ENCODE data around the gene ENPP4. TPM values are rescaled to one million over a fixed set of nuclear protein-coding genes. Genes with fewer than 3 reads are reported as not detected.

ENPP4 gene
- total RNA-seq, 1 donor from 2014 or later: 4.4 TPM

DNA sequence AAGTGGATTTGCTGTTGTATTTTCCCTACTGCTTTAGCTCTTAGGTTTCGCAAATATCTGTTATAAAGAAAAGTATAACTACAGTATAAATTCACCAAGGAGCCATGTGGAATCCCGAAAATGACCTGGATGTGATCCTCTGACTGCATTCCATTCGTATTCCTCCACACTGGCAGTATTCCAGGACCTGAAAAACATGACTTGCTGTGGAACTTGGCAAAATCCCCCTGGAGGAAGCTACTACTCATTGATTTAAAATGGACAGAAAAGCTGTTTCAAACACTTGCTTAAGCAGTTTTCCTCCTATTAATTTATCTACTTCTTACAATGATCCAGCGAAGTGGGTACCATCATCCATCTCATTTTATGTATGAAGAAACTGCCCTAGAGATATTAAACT, 54.3 kb downstream of the ENPP4 start:
- no peaks in the 10 kb centered on the region for H3K36me3 ChIP-seq
- intact Hi-C loops (cut with DNase I): no loop called here
- H3K4me1 ChIP-seq: no peaks in the 10 kb centered on the region
- H3K27me3 ChIP-seq: no peaks in the 10 kb centered on the region
- no peak overlapping the region for H3K4me3 ChIP-seq
- H3K9me3 ChIP-seq: no peaks in the 10 kb centered on the region
- TF ChIP-seq POLR2AphosphoS5 (IDR thresholded peaks at IDR 0.05; ENCODE audit: insufficient read depth in 1 of 2, low read depth in 1 of 2): no peak
- TF ChIP-seq POLR2A (IDR thresholded peaks at IDR 0.05): no peak
- TF ChIP-seq, protein P1, sequence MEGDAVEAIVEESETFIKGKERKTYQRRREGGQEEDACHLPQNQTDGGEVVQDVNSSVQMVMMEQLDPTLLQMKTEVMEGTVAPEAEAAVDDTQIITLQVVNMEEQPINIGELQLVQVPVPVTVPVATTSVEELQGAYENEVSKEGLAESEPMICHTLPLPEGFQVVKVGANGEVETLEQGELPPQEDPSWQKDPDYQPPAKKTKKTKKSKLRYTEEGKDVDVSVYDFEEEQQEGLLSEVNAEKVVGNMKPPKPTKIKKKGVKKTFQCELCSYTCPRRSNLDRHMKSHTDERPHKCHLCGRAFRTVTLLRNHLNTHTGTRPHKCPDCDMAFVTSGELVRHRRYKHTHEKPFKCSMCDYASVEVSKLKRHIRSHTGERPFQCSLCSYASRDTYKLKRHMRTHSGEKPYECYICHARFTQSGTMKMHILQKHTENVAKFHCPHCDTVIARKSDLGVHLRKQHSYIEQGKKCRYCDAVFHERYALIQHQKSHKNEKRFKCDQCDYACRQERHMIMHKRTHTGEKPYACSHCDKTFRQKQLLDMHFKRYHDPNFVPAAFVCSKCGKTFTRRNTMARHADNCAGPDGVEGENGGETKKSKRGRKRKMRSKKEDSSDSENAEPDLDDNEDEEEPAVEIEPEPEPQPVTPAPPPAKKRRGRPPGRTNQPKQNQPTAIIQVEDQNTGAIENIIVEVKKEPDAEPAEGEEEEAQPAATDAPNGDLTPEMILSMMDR (IDR thresholded peaks at IDR 0.05): no peak
- DNase-seq (ENCODE audit: extremely low spot score in 2 of 2): no peak
- H3K27ac ChIP-seq: no peak overlapping the region

DNA sequence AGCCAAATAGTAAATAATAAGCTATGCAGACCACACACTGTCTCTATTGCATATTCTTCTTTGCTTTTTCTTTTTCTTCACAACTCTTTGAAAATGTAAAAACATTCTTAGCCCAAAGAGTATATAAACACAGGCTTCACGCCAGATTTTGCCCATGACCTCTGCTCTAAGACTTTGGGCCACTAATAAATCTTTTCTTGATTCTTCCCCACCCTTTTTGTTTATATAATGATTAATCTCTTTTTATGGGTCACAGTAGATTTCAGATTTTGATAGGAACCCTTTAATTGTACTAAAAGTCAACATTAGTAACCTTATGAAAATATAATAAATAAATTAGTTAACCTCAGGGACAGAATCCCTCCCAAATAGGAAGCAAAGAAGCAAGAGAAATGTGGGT, 56.8 kb downstream of the ENPP4 start:
- Histone ChIP-seq H3K9me3 (no peaks in the 10 kb centered on the region), H3K4me3 (no peak overlapping the region), H3K27me3 (no peaks in the 10 kb centered on the region), H3K4me1 (no peaks in the 10 kb centered on the region), H3K27ac (no peak overlapping the region), H3K36me3 (no peaks in the 10 kb centered on the region)
- TF ChIP-seq, protein P1 (IDR thresholded peaks at IDR 0.05): no peak
- TF ChIP-seq POLR2AphosphoS5 (IDR thresholded peaks at IDR 0.05; ENCODE audit: insufficient read depth in 1 of 2, low read depth in 1 of 2): no peak
- DNase-seq (ENCODE audit: extremely low spot score in 2 of 2): no peak
- intact Hi-C loops (cut with DNase I): no loop called here

DNA sequence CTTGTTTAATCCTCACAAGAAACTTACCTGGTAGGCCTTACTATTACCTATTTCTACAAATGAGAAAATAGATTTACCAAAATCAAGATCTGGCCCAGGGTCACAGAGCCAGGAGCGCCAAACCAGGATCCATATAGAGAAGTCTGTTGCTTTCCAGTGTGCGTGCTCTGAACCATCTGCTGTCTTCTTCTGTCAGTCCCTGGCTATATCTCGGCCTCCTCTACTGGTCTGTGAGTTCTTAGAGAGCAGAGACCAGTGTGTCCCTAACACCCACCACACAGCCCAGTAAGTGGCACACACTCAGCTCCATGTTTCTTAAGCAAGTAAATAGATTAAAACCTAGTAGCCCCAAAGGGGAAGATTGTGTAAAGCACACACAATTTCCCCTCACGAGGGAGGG, 59.9 kb downstream of the ENPP4 start:
- Histone ChIP-seq H3K27ac (no peak overlapping the region), H3K9me3 (no peaks in the 10 kb centered on the region), H3K4me1 (no peaks in the 10 kb centered on the region), H3K36me3 (no peaks in the 10 kb centered on the region), H3K27me3 (no peaks in the 10 kb centered on the region), H3K4me3 (no peak overlapping the region)
- intact Hi-C loops (cut with DNase I): no loop called here
- TF ChIP-seq, protein P1 (IDR thresholded peaks at IDR 0.05): no peak
- TF ChIP-seq POLR2A (IDR thresholded peaks at IDR 0.05) (no peak), POLR2AphosphoS5 (IDR thresholded peaks at IDR 0.05; ENCODE audit: insufficient read depth in 1 of 2, low read depth in 1 of 2) (no peak)
- no peak for DNase-seq (ENCODE audit: extremely low spot score in 2 of 2)

DNA sequence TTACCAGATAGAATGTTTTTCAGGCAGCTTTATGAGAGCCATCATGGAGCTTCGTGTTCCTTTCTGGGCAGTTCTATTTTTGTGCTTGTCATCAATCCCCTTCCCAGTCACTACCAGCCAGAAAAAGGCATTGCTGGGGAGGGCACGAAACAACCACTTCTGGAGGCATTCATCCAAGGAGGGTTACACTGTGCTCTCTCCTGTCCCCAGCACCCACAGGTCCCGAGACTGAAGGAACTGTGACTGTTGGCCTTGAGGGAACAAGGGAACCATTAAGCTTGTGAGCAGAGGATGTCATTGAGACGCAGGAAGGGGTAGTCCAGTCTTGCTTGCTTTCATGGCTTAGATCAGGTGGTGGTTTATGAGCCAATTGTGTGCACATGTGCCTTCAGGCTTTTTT, 61.1 kb downstream of the ENPP4 start:
- TF ChIP-seq, protein P1 (IDR thresholded peaks at IDR 0.05): no peak
- TF ChIP-seq POLR2AphosphoS5 (IDR thresholded peaks at IDR 0.05; ENCODE audit: insufficient read depth in 1 of 2, low read depth in 1 of 2) (no peak), POLR2A (IDR thresholded peaks at IDR 0.05) (no peak)
- H3K27me3 ChIP-seq: no peaks in the 10 kb centered on the region
- DNase-seq (ENCODE audit: extremely low spot score in 2 of 2): no peak
- H3K9me3 ChIP-seq: no peaks in the 10 kb centered on the region
- H3K4me1 ChIP-seq: no peaks in the 10 kb centered on the region
- H3K27ac ChIP-seq: no peak overlapping the region
- H3K4me3 ChIP-seq: no peak overlapping the region
- no peaks in the 10 kb centered on the region for H3K36me3 ChIP-seq
- intact Hi-C loops (cut with DNase I): no loop called here

DNA sequence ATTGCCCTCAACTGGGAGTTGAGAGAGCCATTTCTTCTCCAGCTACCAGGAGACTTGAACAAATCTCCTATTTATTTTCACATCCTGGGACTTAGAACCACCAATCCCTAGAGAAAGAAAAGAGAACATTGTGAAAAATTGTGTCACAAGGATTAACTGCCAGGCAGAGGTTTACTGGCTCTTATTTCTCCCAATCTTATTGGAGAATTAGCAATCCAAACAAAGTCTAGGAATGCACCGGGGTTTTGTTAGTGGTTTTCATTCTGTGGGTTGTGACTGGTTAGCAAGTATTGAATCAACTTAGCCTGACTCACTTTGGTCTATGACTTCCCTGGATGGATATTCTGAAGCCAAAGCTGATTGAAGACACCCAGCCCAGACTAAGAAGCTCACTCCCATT, 62.2 kb downstream of the ENPP4 start:
- Histone ChIP-seq H3K4me1 (no peaks in the 10 kb centered on the region), H3K9me3 (no peaks in the 10 kb centered on the region), H3K27ac (no peak overlapping the region), H3K4me3 (no peak overlapping the region), H3K36me3 (no peaks in the 10 kb centered on the region), H3K27me3 (no peaks in the 10 kb centered on the region)
- no peak for TF ChIP-seq POLR2AphosphoS5 (IDR thresholded peaks at IDR 0.05; ENCODE audit: insufficient read depth in 1 of 2, low read depth in 1 of 2)
- DNase-seq (ENCODE audit: extremely low spot score in 2 of 2): no peak
- intact Hi-C loops (cut with DNase I): no loop called here

Other genes with a start within 250 kb of the ENPP4 start
- 3.4 TPM for gene CLIC5, start 114.1 kb upstream of the ENPP4 start, total RNA-seq
- gene ENPP5, start 41.0 kb downstream of the ENPP4 start, total RNA-seq: 2.5 TPM